Natural killer cell (primary cell): ENCODE results near the gene CD96. TPM values are rescaled to one million over a fixed set of nuclear protein-coding genes. Genes with fewer than 3 reads are reported as not detected.

Experiments used
- ATAC-seq, 3 donors: fragments of 150-1000 bp in 2 of 3; fragments of 200-7000 bp in 1 of 3; cut with Tn5 transposase; 1 replicate in 1 of 3; 2 replicates in 2 of 3; pipeline ENCODE4 v1.10.0; 2021; ENCODE audit warnings: mild to moderate bottlenecking in 2 of 3, moderate library complexity in 2 of 3
- DNase-seq, 2 donors: peaks; one replicate each; pipeline versions ENCODE4 v3.0.0 to v3.0.0-alpha.2; 2013 to 2021; ENCODE audit warnings: mixed read lengths in 1 of 2
- H3K27ac ChIP-seq: one replicate; pipeline ENCODE4 v1.5.1; 2013; ENCODE audit warnings: mild to moderate bottlenecking, low read length
- H3K27me3 ChIP-seq: one replicate; pipeline ENCODE4 v1.6.1; 2013; ENCODE audit warnings: low read length; ENCODE audit not compliant: control insufficient read depth, insufficient read depth
- H3K36me3 ChIP-seq: one replicate; pipeline ENCODE4 v1.6.1; 2013; ENCODE audit warnings: low read length; ENCODE audit not compliant: control insufficient read depth, insufficient read depth
- H3K4me1 ChIP-seq: one replicate; pipeline ENCODE4 v1.6.1; 2013; ENCODE audit warnings: low read length; ENCODE audit not compliant: control insufficient read depth, insufficient read depth
- H3K4me3 ChIP-seq: one replicate; pipeline ENCODE4 v1.5.1; 2013; ENCODE audit warnings: low read length
- H3K9me3 ChIP-seq: one replicate; pipeline ENCODE4 v1.6.1; 2013; ENCODE audit warnings: low read length; ENCODE audit not compliant: control insufficient read depth, insufficient read depth
- H3K27ac Mint-ChIP-seq, 2 donors: one replicate each; pipeline ENCODE4 v1.8.0; 2022; ENCODE audit warnings: mild to moderate bottlenecking in 2 of 2, mixed read lengths in 2 of 2, moderate library complexity in 1 of 2
- H3K27me3 Mint-ChIP-seq, 2 donors: one replicate each; pipeline ENCODE4 v1.8.0; 2022; ENCODE audit warnings: low read depth in 2 of 2, mixed read lengths in 2 of 2
- H3K36me3 Mint-ChIP-seq: one replicate; pipeline ENCODE4 v1.8.0; 2022; ENCODE audit warnings: mixed read lengths
- H3K4me1 Mint-ChIP-seq, 2 donors: one replicate each; pipeline ENCODE4 v1.8.0; 2022; ENCODE audit warnings: mixed read lengths in 2 of 2
- H3K4me3 Mint-ChIP-seq: one replicate; pipeline ENCODE4 v1.8.0; 2022; ENCODE audit warnings: mild to moderate bottlenecking, moderate library complexity, mixed read lengths
- H3K9me3 Mint-ChIP-seq, 2 donors: one replicate each; pipeline ENCODE4 v1.8.0; 2022; ENCODE audit warnings: mixed read lengths in 2 of 2
- CTCF ChIP-seq: fragments of 200-600 bp; IDR thresholded peaks from one replicate; pipeline ENCODE4 v1.8.0; 2022; ENCODE audit warnings: antibody characterized with exemption
- WGBS: methylation state at CpG from one replicate; pipeline ENCODE4 v1.1.7; 2013; ENCODE audit warnings: missing lambda C conversion rate; ENCODE audit not compliant: insufficient coverage; 5-methylcytosine and 5-hydroxymethylcytosine counted together
- intact Hi-C: fragments of 100-400 bp; cut with micrococcal nuclease; formaldehyde crosslinking; loops from one replicate; pipeline ENCODE4 v1.14.2; 2022
- total RNA-seq, 4 donors: library from RNA; stranded (reverse); fragments of 120-200 nt in 1 of 4; gene quantifications; one replicate each; pipeline versions ENCODE4 v1.2.3 to v1.2.4, GENCODE V29; 2013 to 2022

CD96 gene
- total RNA-seq, 3 donors from 2014 or later (not counting 1 experiment from before 2014, with no cell fraction given), result 146 to 191 (median 166) TPM

GRCh38 chr3:111577798-111578685, 36.0 kb downstream of the CD96 start:
- 90% methylated on average over 4 of the region's 4 CpGs for WGBS
- H3K36me3 ChIP-seq, result peaks cover 38% of the 10 kb centered on the region

DNA sequence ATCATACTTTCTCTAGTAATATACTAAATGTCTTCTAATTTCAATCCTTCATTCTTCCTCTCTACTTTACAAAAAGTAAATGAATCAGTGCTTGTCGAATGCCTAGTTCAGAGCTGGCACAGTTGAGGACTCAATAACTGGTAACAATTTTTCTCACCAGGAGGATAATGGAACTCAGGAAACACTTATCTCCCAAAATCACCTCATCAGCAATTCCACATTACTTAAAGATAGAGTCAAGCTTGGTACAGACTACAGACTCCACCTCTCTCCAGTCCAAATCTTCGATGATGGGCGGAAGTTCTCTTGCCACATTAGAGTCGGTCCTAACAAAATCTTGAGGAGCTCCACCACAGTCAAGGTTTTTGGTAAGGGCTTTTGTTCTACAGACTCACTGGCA, 36.9 kb downstream of the CD96 start:
- no peak for ATAC-seq
- H3K4me3 Mint-ChIP-seq, result no peak overlapping the region

More at GRCh38 chr3:111577798-111578685, 36.0 kb downstream of the CD96 start:
- intact Hi-C loops, result loop anchor here (5.0 kb wide), 1 partner anchor 39 kb away; no protein-coding TSS in a partner anchor
- Mint-ChIP-seq H3K9me3 (no peaks in the 10 kb centered on the region), H3K4me1 (peaks cover 46 to 48% of the 10 kb centered on the region in 2 donors), H3K27me3 (no peaks in the 10 kb centered on the region), H3K4me3 (no peak overlapping the region), H3K27ac (peak overlapping the region; percentile 69 to 78), H3K36me3 (no peaks in the 10 kb centered on the region)
- Histone ChIP-seq H3K9me3 (no peaks in the 10 kb centered on the region), H3K27me3 (no peaks in the 10 kb centered on the region), H3K27ac (no peak overlapping the region), H3K4me3 (no peak overlapping the region), H3K4me1 (peaks cover 7% of the 10 kb centered on the region)
- TF ChIP-seq CTCF, result peak; percentile 19
- DNase-seq (peak in 1 of 2 donors; percentile 64), ATAC-seq (peak; percentile 72 to 88 (median 83))

DNA sequence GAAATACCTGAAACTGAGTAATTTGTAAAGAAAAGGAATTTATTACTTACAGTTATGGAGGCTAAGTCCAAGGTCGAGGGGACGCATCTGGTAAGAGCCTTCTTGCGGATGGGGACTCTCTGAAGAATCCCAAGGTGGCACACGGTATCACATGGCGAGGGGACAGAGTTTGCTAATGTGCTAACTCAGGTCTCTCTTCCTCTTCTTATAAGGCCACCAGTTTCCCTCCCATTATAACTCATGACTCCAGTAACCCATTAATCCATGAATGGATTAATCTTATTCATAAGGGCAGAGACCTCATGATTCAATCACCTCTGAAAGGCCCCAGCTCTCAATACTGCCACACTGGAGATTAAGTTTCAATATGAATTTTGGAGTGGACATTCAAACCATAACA, 37.5 kb downstream of the CD96 start:
- Histone ChIP-seq H3K4me1 (peaks cover 14% of the 10 kb centered on the region), H3K4me3 (no peak overlapping the region), H3K36me3 (peaks cover 38% of the 10 kb centered on the region), H3K9me3 (no peaks in the 10 kb centered on the region), H3K27ac (no peak overlapping the region), H3K27me3 (no peaks in the 10 kb centered on the region)
- Mint-ChIP-seq H3K36me3 (no peaks in the 10 kb centered on the region), H3K27me3 (no peaks in the 10 kb centered on the region), H3K9me3 (no peaks in the 10 kb centered on the region), H3K27ac (peak overlapping the region; percentile 23 to 69), H3K4me3 (no peak overlapping the region), H3K4me1 (peaks cover 46 to 50% of the 10 kb centered on the region in 2 donors)
- no peak for TF ChIP-seq CTCF
- 96% methylated on average over 5 of the region's 5 CpGs for WGBS
- no peak for DNase-seq
- ATAC-seq, result no peak
- intact Hi-C loops, result loop anchor here (5.0 kb wide), 1 partner anchor 38 kb away; no protein-coding TSS in a partner anchor

More for the DNA sequence above, 36.9 kb downstream of the CD96 start:
- Histone ChIP-seq H3K4me3 (no peak overlapping the region), H3K4me1 (peaks cover 14% of the 10 kb centered on the region), H3K9me3 (no peaks in the 10 kb centered on the region), H3K27me3 (no peaks in the 10 kb centered on the region), H3K36me3 (peaks cover 35% of the 10 kb centered on the region), H3K27ac (no peak overlapping the region)
- no peaks in the 10 kb centered on the region for H3K9me3 Mint-ChIP-seq
- H3K27ac Mint-ChIP-seq, result peak overlapping the region; percentile 23 to 69
- no peak for DNase-seq
- no peaks in the 10 kb centered on the region for H3K27me3 Mint-ChIP-seq
- 95% methylated on average over 4 of the region's 4 CpGs for WGBS
- TF ChIP-seq CTCF, result no peak
- peaks cover 46 to 47% of the 10 kb centered on the region in 2 donors for H3K4me1 Mint-ChIP-seq
- intact Hi-C loops, result loop anchor here (5.0 kb wide), 1 partner anchor 38 kb away; no protein-coding TSS in a partner anchor
- no peaks in the 10 kb centered on the region for H3K36me3 Mint-ChIP-seq
